ENCODE data around the gene RGS4.
"Not testable (repeated sequence)": the region's sequence is repeated elsewhere in the genome, so short reads cannot be mapped to it uniquely, and the experiment has no call there.

Gene RGS4

DNA sequence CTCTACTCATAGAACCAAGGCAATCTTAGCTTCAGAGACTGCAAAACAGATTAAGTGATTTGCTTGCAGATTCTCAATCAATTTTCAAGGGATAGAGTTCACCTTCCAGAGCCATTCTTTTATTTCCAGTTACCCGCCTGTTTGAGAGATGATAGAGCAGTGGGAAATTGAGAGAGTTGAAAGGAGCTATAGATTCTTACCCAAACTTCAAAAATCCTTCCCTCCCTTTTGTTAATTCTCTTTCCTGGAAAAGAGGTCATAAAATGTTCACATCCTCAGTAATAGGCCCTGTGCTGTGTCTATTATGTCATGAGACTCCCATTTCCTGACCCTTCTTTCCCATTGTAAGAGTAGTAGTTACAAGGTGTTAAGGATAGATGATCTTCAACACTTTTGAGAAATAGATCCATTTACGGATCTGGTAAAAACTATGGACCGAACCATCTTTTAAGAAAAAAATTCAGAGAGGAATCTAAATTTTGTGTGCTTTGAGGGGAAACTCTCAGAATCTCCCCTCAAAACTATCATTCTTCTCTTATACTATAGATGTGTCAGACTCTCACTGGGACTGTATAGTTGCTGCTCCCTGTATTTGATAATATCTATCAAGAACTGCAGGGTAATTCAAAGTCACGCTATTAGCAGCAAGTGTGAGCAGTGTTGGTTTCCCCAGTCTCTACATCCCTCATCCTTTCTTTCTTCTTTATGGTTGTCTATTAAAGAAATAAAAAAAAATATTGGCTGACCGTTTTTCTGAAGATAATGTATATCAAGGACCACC is 8.0 kb downstream of the RGS4 start:
- no peak for DNase-seq (ENCODE audit: low read depth)
- TF ChIP-seq, protein P1, sequence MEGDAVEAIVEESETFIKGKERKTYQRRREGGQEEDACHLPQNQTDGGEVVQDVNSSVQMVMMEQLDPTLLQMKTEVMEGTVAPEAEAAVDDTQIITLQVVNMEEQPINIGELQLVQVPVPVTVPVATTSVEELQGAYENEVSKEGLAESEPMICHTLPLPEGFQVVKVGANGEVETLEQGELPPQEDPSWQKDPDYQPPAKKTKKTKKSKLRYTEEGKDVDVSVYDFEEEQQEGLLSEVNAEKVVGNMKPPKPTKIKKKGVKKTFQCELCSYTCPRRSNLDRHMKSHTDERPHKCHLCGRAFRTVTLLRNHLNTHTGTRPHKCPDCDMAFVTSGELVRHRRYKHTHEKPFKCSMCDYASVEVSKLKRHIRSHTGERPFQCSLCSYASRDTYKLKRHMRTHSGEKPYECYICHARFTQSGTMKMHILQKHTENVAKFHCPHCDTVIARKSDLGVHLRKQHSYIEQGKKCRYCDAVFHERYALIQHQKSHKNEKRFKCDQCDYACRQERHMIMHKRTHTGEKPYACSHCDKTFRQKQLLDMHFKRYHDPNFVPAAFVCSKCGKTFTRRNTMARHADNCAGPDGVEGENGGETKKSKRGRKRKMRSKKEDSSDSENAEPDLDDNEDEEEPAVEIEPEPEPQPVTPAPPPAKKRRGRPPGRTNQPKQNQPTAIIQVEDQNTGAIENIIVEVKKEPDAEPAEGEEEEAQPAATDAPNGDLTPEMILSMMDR (IDR thresholded peaks at IDR 0.05; ENCODE audit: control insufficient read depth, insufficient read depth, low read depth, low read length, missing control alignments), result no peak
- no peak overlapping the region for H3K4me3 ChIP-seq (ENCODE audit: control insufficient read depth, low read depth, low read length)

DNA sequence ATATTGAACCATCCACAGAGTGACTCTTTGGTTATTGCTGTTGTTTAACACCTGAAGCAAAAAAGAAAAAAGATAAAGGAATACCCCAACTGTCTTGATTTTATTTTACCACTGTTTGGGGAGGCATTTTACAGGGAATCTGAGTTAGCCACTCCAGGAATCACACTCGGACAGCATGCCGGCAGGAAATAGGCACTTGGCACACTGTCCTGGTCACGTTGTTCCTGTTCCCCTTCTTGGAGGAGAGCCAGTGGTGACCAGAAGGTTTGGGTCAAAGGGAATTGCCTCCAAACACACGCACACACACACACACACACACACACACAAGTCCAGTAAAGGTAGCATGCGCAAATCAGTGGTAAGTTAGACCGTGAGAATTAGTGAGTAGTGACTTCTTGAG is 13.8 kb downstream of the RGS4 start:
- DNase-seq (ENCODE audit: low read depth), result no peak
- TF ChIP-seq, protein P1 (IDR thresholded peaks at IDR 0.05; ENCODE audit: control insufficient read depth, insufficient read depth, low read depth, low read length, missing control alignments), result no peak

DNA sequence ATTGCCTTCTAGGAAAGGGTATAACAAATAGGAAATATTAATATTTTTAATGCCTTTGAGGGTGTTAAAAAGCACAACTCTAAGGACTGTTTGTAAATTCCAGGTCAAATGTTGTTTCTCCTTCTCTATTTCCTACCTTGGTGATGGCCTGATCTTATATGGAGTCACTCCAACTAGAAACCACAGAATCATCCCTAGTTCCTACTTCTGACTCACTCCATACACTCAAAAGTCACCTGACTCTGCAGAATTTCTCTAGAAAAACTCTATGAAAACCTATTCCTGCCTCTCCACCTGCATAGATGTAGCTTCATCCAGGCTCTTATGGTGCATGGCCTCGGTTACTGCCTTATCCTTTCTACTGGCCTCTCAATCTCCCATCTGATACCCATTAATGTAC is 14.5 kb downstream of the RGS4 start:
- TF ChIP-seq, protein P1 (IDR thresholded peaks at IDR 0.05; ENCODE audit: control insufficient read depth, insufficient read depth, low read depth, low read length, missing control alignments), result no peak
- no peak for DNase-seq (ENCODE audit: low read depth)
- no peak overlapping the region for H3K4me3 ChIP-seq (ENCODE audit: control insufficient read depth, low read depth, low read length)

More for the DNA sequence above, 13.8 kb downstream of the RGS4 start:
- H3K4me3 ChIP-seq (ENCODE audit: control insufficient read depth, low read depth, low read length), result no peak overlapping the region

DNA sequence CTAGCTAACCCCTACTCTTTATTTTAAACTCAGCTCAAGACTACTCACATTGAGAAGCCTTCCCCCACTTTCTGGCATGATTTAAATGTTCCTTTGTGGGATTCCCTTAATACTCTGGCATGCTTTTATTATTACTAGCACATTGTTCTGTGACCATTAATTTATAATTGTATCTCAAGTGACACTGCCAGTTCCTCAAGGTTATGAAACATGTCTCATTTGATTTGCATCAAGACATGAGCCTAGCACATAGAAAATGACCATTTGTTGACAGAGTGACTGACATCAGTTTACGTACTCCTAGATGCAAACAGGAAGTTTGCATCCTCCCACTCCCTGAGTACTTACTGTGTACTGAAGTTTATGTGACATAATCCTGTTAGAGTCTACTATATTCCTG is 15.2 kb downstream of the RGS4 start:
- TF ChIP-seq, protein P1 (IDR thresholded peaks at IDR 0.05; ENCODE audit: control insufficient read depth, insufficient read depth, low read depth, low read length, missing control alignments), result no peak
- no peak overlapping the region for H3K4me3 ChIP-seq (ENCODE audit: control insufficient read depth, low read depth, low read length)
- no peak for DNase-seq (ENCODE audit: low read depth)

DNA sequence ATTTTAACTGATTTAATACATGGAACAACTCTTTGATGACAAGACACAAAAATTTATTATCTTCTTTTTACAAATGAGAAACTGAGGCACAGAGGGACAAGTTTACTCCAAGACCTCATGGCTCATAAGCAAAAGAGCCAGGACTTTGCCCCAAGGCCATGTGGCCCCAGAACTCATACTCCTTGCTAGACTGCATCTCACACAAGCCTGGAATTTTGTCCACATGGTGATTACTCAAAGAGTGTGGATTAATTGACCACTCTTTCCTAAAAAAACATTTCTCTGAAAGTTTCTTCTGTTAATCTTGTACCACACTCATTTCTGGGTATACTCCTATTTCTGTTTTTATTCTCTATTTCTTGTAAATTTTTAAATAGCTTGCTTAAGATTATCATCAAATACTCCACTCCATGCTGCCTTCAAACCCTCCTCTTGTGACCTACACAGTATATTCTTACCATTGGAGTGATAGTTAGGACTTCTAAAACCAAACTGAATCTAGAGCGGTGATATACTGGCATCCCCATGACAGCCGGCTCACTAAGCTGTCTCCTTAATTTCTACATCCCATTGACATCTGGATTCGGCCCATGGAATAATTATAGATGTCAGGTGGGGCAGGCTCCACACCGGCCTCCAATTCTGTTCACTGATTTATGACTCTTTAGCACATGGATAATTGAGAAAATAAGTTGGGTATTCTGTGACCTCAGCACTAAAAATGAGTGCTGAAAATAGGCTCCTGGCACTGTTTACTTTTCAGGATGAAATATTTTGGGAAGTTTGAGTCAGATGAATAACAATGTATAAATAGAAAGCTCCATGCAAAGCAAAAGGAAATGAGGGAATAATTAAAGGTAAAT is 16.1 kb downstream of the RGS4 start:
- no peak overlapping the region for H3K4me3 ChIP-seq (ENCODE audit: control insufficient read depth, low read depth, low read length)
- no peak for DNase-seq (ENCODE audit: low read depth)
- TF ChIP-seq, protein P1 (IDR thresholded peaks at IDR 0.05; ENCODE audit: control insufficient read depth, insufficient read depth, low read depth, low read length, missing control alignments), result no peak

DNA sequence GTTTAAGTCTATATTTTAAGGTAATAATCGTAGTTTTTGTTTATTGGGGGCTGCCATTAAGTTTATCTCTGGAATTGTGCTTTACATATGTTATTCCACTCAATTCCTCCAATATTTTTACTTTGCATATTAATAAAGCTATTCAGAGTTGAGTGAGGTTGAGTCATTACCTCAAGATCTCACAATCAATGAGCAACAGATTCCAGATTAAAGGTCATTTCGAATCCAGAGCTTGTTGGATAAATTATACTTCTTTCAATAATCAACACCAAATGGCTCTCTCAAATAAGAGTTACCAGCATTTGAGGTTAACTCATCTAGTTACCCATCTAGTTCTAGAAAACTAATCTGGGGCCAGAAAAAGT is 16.7 kb downstream of the RGS4 start:
- no peak for DNase-seq (ENCODE audit: low read depth)
- H3K4me3 ChIP-seq (ENCODE audit: control insufficient read depth, low read depth, low read length), result no peak overlapping the region
- TF ChIP-seq, protein P1 (IDR thresholded peaks at IDR 0.05; ENCODE audit: control insufficient read depth, insufficient read depth, low read depth, low read length, missing control alignments), result no peak

DNA sequence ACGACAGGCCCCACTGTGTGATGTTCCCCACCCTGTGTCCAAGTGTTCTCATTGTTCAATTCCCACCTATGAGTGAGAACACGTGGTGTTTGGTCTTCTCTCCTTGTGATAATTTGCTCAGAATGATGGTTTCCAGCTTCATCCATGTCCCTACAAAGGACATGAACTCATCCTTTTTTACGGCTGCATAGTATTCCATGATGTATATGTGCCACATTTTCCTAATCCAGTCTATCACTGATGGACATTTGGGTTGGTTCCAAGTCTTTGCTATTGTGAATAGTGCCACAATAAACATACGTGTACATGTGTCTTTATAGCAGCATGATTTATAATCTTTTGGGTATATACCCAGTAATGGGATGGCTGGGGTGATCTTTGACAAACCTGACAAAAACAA is 20.0 kb downstream of the RGS4 start:
- not testable (repeated sequence) for DNase-seq (ENCODE audit: low read depth); H3K4me3 ChIP-seq (ENCODE audit: control insufficient read depth, low read depth, low read length)
